C4-2B (cell line): ENCODE results near the gene RSPH10B.
"Not testable (repeated sequence)": the region's sequence is repeated elsewhere in the genome, so short reads cannot be mapped to it uniquely, and the experiment has no call there.

ENCODE experiments used
- ZFX ChIP-seq: fragments of 450-650 bp; IDR thresholded peaks from 2 replicates; pipeline ENCODE4 v1.6.1; 2017
- TF ChIP-seq, protein P1 (sequence below): fragments of 450-650 bp; conservative IDR thresholded peaks from 2 replicates; pipeline ENCODE4 v1.5.1; 2017; ENCODE audit warnings: mild to moderate bottlenecking

- TF ChIP-seq, protein P1, sequence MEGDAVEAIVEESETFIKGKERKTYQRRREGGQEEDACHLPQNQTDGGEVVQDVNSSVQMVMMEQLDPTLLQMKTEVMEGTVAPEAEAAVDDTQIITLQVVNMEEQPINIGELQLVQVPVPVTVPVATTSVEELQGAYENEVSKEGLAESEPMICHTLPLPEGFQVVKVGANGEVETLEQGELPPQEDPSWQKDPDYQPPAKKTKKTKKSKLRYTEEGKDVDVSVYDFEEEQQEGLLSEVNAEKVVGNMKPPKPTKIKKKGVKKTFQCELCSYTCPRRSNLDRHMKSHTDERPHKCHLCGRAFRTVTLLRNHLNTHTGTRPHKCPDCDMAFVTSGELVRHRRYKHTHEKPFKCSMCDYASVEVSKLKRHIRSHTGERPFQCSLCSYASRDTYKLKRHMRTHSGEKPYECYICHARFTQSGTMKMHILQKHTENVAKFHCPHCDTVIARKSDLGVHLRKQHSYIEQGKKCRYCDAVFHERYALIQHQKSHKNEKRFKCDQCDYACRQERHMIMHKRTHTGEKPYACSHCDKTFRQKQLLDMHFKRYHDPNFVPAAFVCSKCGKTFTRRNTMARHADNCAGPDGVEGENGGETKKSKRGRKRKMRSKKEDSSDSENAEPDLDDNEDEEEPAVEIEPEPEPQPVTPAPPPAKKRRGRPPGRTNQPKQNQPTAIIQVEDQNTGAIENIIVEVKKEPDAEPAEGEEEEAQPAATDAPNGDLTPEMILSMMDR: not testable (repeated sequence)
- TF ChIP-seq ZFX: not testable (repeated sequence)
Measured at GRCh38 chr7:6007835-6008590, 37.5 kb upstream of the RSPH10B start.
